ENCODE results near the gene RELCH.

GRCh38 chr18:62330650-62331049, 143.6 kb downstream of the RELCH start:
- TF ChIP-seq GATA2 (IDR thresholded peaks at IDR 0.05; ENCODE audit: low read depth, low read length) (no peak), GATA3 (IDR thresholded peaks at IDR 0.05; ENCODE audit: low read depth, low read length) (no peak)

All from SH-SY5Y (cell line).